Stimulated activated CD4-positive, alpha-beta T cell treated with anti-CD3 and anti-CD28 coated beads, Interleukin-15, amount 100 ng/mL, for 1 hour (primary cell): ENCODE data around the gene ORC1.
A peak's percentile ranks its signal among the peaks of the same experiment; 100 is the strongest.

Experiments
- DNase-seq, 2 donors: peaks; one replicate each; pipeline ENCODE4 v3.0.0-alpha.2; 2020; ENCODE audit warnings: low read depth in 1 of 2, low spot score in 1 of 2

Gene ORC1

DNA sequence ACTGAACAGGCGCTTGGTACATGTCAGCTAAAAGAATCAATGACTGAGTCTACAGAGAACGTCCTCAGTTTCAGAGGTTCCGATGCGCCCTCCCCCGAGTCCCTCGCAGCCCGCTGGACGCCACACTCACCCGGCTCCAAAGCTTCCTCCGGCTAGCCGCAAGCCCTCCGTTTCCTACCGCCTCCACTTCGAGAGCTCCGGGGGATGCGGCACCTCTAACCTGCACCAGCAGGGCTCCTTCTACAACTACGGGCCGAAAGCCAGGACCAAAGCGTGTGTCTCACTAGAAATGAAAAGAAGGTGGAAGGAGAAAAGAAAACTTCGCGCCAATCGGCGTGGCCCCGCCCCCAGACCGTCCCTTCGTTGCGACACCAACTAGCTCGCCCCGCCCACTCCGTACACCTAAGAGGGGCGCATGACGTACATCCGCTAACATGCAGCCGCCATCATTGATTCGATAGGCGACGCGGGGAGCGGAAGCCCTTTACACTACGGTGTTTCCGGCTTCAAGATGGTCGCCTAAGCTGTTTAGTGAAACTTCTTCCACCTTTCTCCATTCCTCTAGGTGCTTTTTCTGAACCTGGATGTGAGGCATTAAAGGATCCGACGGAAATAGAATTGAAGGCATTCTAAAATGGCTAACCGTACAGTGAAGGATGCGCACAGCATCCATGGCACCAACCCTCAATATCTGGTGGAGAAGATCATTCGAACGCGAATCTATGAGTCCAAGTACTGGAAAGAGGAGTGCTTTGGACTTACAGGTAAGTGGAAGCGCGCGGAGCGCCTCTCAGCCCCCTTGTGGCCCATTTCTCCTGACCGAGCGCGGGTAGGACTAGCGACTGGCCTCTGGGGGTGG lies at the start of gene ORC1, which contains the start of gene PRPF38A:
Gene ORC1 (minus strand): TSS at position 308 of the 859 bp plus-strand sequence. CDS start 2,200 bp downstream, outside the sequence.
Gene PRPF38A (plus strand): TSS at position 487 of the 859 bp plus-strand sequence. CDS start 148 bp downstream, at position 635.
- peak; percentile 90 to 95 for DNase-seq

DNA sequence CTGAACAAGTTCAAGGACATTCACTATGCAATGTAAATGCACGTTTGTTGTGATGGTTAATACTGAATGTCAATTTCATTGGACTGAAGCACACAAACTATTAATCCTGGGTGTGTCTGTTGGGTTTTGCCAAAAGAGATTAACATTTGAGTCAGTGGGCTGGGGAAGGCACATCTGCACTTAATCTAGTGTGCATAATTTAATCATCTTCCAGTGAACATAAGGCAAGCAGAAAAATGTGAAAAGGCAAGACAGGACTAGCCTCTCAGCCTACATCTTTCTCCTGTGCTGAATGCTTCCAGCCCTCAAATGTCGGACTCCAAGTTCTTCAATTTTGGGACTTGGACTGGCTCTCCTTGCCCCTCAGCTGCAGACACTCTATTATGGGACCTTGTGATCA lies 40.2 kb upstream of the ORC1 start:
- DNase-seq: no peak

DNA sequence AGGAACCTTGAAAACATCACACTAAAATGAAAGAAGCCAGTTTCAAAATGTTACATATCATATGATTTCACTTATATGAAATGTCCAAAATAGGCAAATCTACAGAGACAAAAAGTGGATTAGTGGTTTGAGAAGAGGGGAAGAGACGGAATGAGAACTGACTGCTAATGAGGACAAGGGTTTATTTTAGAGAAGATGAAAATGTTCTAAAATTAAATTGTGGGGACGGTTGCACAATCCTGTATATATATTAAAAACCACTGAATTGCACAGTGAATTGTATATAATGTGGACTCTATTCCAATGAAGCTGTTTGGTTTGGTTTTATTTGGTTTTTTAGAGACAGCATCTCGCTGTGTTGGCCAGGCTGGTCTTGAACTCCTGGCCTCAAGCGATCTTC lies 35.8 kb upstream of the ORC1 start:
- no peak for DNase-seq

DNA sequence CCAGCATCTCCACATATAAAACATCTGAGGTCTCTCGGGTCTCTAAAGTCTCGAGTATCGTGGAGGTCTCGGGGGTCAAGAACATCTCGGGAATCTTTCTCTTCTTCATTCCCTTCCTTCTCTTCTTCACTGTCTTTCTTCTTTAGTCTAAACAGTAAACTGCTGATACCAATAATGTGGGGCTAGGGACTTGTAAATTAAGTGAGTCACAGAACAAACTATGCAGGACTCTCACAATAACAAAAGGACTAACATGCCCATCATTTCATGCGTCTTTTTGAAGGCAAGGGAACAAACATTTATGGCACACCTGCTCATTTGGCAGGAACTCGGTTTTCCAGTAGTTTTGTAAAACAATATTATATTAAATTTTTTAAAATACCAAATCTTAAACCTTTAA lies 32.6 kb upstream of the ORC1 start:
- no peak for DNase-seq

DNA sequence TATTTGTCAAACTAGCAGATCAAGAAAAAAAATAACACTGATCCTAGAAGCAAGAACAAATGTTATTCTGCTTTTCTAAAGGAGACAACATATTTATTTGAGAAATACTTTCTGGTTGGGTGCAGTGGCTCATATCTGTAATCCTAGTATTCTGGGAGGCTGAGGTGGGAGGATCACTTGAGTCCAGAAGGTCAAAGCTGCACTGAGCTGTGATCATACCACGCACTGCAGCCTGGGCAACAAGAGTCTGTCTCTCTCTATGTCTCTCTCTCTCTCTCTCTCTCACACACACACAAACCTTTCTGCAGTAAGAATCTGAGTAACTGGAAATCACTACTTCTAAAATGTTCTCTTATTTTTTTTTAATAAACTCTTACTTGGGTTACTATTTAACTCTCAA lies 31.4 kb upstream of the ORC1 start:
- DNase-seq: no peak

DNA sequence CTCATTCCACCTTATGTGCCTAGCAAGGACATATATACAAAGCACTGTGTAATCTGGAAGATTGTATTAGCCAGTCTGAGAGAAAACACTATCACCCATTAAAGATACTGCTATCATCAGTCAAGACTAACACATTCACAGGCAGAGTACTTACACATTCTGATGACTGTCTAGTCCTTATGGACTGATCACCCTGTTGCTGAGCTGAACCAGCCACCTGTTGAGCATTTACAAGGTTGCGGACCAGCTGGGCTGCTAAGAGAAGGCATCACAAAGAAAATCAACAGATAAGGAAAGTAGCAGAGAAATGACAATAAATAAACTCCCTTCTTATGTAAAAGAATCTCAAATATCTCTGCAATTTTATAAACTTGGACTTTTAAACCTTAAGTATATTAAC lies 31.0 kb upstream of the ORC1 start:
- no peak for DNase-seq

DNA sequence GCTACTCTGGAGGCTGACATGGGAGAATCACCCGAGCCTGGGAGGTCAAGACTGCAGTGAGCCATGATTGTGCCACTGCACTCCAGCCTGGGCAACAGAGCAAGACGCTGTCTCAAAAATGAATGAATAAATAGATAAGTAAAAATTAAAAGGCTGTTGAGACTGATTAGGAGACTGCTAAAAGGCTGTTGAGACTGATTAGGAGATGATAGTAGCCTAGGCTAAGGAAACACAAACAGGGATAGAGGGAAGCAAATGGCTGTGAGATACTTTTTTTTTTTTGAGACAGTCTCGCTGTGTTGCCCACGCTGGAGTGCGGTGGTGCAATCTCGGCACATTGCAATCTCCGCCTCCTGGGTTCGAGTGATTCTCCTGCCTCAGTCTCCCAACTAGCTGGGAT lies 28.6 kb upstream of the ORC1 start:
- DNase-seq: no peak

DNA sequence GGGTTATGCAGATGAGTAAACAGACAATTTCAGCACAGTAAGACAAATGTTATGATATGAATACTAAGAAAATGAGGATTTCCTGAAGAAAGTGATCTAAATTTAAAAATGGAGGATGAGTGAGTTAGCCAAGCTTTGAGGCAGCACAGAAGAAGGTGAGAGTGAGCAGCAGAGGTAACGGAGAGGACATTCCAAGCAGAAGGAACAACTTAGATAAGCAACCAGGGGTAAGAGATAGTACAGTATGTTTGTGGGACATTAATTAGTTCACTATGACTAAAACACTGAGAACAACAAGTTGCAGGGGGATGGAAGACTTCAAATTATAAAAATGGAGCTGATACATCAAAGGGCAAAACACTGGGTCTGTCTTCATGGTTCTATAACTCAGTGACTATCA lies 22.9 kb upstream of the ORC1 start:
- DNase-seq: no peak

DNA sequence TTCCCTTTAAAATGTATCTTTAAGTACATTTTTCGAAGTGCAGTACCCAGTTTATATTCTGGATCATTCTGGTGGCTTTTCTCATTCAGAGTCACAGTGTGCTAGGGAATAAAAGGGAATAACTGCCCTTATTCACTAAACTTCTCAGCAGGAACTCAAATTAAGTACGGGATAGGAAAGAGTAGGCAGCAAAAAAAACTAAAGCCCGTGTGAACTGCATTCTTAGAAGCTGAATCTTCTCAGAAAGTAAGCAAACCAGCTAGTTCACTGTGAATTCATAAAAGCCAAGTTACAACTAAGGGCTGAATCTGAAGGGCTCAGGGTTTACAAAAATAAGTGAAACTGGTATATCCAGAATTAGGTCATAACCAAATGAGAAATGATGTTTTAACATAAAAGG lies 22.1 kb upstream of the ORC1 start:
- no peak for DNase-seq

DNA sequence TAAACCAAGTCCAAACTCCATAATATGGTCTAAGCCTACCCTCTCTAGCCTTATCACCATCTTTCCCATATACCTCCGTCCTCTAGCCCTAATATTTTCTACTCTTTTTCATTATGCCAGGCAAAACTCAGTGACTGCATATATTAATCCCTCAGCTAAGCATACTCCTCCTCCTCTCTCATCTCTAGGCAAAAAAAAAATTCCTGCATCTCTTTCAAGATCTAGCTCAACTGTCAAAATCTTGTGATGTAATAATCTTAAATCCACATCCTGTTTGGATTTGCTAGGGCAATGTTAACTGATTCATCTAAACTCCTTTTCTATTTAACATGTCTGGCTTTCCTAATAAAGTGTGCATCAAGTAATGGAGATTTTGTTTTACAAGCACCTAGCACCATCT lies 20.6 kb upstream of the ORC1 start:
- DNase-seq: no peak

DNA sequence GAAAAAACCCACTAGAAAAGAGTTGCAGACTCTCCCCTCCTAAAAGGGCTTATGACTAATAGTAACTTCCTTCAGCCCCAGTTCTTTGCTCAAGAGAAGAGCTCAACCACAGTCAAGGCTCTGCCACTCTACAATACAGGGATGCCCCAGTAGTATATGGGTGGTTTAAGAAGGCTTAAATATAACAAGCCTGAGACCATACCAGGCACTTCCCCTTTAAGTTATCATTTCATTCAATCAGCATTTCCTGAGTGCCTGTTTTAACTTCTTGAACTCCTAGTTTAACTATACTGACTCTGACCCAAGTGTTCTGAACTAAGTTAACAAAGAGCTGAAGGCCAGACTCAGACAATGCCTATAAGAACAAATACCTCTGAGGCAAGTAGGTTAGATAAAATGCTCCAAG lies 20.0 kb upstream of the ORC1 start:
- DNase-seq: peak in 1 of 2 donors; percentile 5

DNA sequence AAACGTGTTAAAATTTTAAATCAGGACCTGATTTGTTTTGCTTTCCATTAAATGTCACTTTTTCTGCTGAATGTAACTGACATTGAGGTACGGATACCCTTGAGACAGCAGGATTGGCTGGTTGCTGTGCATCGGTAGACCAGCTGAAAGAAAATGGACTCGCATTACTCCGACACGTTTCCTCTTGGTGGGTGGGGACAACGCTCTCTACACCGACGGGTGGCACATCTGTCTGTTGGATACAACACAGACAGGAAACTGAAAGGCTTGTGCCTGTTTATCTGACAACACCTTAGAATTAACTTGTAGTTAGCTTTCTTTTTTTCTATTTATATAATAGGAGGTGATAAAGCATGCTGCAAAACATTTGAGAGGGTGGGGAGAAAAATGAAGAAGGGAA lies 19.5 kb upstream of the ORC1 start:
- DNase-seq: peak; percentile 5 to 50

DNA sequence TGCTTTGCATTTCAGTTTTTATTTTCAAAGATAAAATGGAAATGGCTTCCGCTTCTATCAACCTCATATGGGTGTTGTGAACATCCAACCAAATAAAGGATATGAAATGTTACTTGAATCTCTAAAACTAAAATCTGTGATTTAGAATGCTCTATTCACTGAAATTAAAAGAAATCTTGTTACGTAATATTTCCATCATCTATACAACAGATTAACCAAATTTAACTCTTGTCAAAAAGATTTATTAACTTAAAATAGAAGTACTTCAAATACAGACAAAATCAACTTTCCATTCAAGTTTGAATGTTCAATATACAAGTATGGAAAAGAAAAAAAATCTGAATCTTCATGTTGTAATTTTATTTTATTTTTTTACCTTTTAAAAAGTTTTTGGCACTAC lies 18.8 kb upstream of the ORC1 start:
- DNase-seq: no peak

DNA sequence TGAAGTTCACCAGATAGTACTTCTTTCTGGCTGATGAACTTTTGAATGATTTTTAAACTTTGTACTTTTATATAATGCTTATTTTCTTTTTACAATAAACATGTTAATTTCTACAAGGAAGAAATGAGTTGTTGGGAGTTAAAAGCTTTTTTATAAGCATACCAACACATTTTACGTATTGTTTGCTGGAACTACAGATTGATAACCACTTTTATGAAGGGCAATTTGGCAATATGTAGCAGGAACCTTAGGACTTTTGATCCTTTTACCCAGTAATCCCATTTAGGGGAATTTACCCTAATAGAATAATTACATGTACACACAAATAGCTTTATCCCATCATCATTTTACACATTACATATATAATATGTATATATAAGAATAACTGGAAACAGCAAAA lies 16.5 kb upstream of the ORC1 start:
- no peak for DNase-seq

DNA sequence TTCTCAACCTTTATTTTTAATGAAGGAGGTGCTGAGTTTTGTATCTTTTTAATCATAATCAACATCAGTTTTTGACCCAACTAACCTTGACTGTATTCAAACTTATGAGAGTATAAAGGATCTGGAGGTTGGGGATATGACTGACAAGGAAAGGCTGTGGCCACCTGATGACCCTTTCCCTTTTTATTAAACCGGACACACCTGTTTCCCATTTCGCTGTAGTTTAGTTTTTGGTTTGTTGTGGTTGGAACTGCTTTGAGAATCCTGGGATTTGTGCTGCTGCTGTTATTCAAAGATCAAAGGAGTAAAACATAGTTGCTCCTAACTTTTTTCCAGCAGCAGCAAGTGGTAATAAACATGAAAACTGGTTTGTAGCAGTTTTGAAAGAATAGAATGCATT lies 12.6 kb upstream of the ORC1 start:
- DNase-seq: no peak

DNA sequence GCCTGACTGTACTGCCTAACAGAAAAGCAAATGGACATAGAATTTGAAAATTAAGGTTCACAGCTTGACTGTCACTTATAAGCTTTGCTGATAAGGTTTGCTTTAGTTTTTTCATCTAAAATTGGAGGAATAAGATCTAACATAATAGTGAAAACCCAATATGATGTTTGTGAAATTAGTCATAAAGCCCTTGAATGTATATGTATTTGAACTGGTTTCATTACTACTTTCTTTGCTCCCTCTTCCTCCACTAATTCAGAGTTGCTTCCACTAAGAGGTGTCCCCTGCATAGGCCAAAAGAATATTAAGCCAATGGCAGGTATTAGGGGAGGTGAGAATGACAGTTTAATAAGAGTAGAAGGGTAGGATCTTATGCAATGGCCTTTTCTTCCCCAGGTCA lies 10.7 kb upstream of the ORC1 start:
- no peak for DNase-seq

DNA sequence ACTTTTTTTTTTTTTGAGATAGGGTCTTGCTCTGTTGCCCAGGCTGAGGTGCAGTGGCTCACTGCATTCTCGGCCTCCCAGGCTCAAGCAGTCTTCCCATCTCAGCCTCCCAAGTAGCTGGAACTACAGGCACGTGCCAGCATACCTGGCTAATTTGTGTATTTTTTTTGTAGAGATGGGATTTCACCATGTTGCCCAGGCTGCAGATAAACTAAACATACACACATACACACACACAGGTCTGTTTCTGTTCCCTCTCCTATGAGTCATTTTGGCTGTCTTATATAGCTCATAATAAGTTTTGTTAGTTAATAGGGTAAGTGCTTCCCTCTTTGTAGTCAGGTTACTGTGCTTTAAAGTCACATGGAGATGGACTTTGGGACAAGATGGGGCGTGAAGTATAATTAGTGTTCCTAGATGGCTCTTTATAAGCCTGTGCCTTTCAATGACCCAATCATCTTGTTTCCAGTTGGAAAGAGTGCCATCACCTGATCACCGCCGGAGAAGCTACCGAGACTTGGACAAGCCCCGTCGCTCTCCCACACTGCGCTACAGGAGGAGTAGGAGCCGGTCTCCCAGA lies 9.3 kb upstream of the ORC1 start:
- DNase-seq: no peak

DNA sequence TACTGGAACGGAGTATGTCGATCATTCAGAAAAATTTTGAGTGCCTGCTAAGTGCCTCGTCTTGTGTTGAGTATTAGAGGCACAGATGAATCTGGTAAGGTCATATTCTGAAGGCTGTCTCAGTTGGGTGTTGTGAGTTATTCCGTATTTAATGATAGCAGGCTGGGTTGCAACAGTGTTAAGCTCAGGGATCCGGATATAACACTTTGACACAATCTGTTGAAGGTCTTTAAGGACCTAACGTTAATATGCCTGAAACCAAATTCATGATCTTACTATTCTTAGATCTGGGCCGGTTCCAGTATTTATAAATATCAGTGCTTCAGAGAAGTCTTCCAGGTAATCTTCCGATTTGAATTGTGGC lies 734 bp upstream of the ORC1 start:
- no peak for DNase-seq

DNA sequence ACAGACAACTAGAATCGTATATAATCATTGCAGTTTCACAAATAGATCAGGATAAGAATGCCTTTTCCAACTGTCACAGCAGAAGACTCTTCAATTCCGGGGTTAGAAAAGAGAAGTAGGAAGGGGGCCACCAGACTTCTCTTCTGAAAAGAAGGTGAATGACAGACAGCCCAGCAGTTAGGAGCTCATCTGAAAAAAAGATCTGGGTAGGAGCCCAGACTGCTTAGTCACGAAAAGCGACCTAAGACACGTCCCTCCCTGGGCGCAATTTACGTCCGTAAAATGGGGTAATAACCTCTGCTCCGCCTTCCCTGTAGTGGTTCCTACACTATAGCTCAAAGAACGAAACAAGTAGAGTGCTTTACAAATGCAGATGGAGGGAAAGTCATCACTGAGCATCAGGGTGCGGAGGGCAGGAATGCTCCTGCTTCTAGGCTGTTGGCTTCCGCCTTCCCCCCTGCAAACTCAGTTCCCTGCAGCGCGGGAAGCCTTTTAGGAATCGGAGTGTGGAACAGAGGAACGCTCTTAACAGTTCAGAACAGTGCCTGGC lies 582 bp downstream of the ORC1 start:
- DNase-seq: peak; percentile 10 to 15

DNA sequence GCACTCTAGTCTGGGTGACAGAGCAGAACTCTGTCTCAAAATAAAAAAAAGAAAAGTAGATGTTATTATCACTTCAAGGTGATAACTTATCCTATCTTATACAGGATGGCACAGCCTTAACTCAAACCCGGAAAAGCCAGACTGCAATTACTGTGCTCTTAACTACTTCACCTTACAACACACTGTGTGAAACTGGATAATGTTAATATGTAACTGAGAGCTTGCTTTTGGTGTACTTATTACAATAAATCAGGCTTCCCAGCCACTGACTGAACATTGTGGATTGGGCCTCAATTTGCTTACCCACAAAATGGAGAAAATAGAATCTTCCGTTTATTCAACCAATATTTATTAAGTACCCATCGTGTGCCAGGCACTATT lies 1.4 kb downstream of the ORC1 start:
- no peak for DNase-seq

DNA sequence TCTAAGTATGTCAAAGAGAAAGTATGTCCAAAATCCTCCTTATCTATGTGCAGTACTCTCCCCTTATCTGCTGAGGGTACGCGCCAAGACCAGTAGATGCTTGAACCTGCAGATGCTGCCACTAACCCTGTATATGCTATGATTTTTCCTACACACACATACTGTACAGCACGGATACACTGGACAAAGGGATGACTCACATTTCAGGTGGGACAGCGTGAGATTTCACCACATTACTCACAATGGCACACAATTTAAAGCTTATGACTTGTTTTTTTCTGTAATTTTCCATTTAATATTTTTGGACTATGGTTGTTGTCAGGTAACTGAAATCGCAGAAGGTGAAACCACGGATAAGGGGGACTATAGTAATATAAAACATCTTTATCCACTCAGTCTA lies 4.1 kb downstream of the ORC1 start:
- no peak for DNase-seq

DNA sequence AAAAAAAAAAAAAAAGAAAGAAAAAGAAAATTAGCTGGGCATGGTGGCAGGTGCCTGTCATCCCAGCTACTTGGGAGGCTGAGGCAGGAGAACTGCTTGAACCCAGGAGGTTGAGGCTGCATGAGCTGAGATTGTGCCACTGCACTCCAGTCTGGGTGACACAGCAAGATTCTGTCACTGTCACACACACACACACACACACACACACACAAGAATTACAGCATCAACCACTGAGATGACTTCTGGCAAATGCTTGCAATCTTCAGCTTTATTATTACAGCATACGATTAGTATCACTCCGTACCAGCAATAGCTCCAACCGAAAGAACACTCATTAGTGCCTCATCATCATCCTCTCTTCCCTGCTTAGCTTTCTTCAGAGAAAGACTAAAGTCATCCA lies 4.6 kb downstream of the ORC1 start:
- DNase-seq: no peak

DNA sequence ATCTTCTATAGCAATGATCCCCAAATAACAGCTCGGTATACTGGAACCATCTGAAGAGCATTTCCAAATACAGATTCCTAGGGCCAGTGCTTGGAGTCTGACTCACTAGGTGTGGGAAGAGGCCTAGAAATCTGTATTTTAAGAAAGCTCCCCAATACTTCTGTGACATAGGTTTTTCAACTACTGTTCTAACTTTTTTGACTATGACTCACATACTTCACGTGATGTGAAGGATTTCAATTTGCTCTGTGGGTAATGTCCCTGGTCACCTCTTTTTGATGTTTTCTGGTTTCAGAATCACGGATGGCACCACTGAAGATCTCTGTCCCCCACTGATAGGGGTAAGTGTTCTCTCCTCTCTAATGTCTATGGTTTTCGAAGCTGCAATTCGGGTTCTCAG lies 11.0 kb downstream of the ORC1 start:
- no peak for DNase-seq
